K562 (cell line): ENCODE measurements around the gene GTPBP1. TPM values are rescaled to one million over a fixed set of nuclear protein-coding genes. Genes with fewer than 3 reads are reported as not detected.

Source experiments
- CREM ChIP-seq: IDR thresholded peaks from 2 replicates; pipeline ENCODE4 v1.6.1; 2014; ENCODE audit warnings: antibody characterized with exemption, low read depth
- GTF2E2 ChIP-seq: fragments of 200-800 bp; sonication (Bioruptor generic); IDR thresholded peaks from 2 replicates; pipeline ENCODE4 v1.6.1; 2016; ENCODE audit warnings: missing genetic modification characterization, missing compliant biosample characterization
- HDAC6 ChIP-seq: IDR thresholded peaks from 2 replicates; pipeline ENCODE4 v1.6.1; 2012; ENCODE audit warnings: low read depth, mild to moderate bottlenecking, control low read depth, inconsistent platforms, low read length, moderate library complexity
- KHSRP ChIP-seq: fragments of 450-650 bp; IDR thresholded peaks from 2 replicates; pipeline ENCODE4 v1.6.1; 2017
- PHB2 ChIP-seq: fragments of 450-650 bp; IDR thresholded peaks from 2 replicates; pipeline ENCODE4 v1.6.1; 2017; ENCODE audit warnings: low read depth
- SETDB1 ChIP-seq: IDR thresholded peaks from one replicate; pipeline ENCODE4 v1.6.1; 2012; ENCODE audit warnings: low read length, control low read depth, inconsistent platforms
- polyA plus RNA-seq, 8 experiments: library from polyadenylated mRNA; depleted of rRNA in 4 of 8; stranded (reverse) in 5 of 8; unstranded in 3 of 8; fragments of >200 nt; fragmentation: Nextera tagmentation in 2 of 8; fragmentation: Illumina TruSeq in 1 of 8; extraction: Ambion mirVana in 2 of 8; extraction: Trizol in 1 of 8; gene quantifications; 2 replicates each; pipeline versions ENCODE4 v1.2.1 to v1.2.3, GENCODE V29; 2011 to 2014; ENCODE audit warnings: inconsistent platforms in 1 of 8, missing spikeins in 1 of 8
- total RNA-seq, 7 experiments: library from RNA; depleted of rRNA in 6 of 7; stranded (reverse); fragments of >200 nt in 6 of 7; fragmentation: Illumina TruSeq in 2 of 7; extraction: Trizol in 2 of 7; gene quantifications; 2 replicates each; pipeline versions ENCODE4 v1.2.1 to v1.2.3, GENCODE V29; 2011 to 2021; ENCODE audit warnings: low replicate concordance in 1 of 7
- TF ChIP-seq, protein P1 (sequence below), 2 experiments: fragments of 450-650 bp; formaldehyde crosslinking in 1 of 2; IDR thresholded peaks; 2 replicates each; pipeline versions ENCODE4 v1.4.0 to v1.6.1; 2014 to 2020; ENCODE audit warnings: mild to moderate bottlenecking in 2 of 2, borderline replicate concordance in 1 of 2, low read depth in 1 of 2
- TF ChIP-seq, protein P2 (sequence below): sonication (generic); formaldehyde crosslinking; IDR thresholded peaks from 2 replicates; pipeline ENCODE4 v1.4.0; 2020; ENCODE audit warnings: mild to moderate bottlenecking, missing genetic modification reagents
- TF ChIP-seq, protein P3 (sequence below): fragments of 450-650 bp; IDR thresholded peaks from 2 replicates; pipeline ENCODE4 v1.6.1; 2018; ENCODE audit warnings: mild to moderate bottlenecking, low read depth; ENCODE audit not compliant: partially characterized antibody
- TF ChIP-seq, protein P4 (sequence below), 2 experiments: IDR thresholded peaks; 2 replicates each; pipeline ENCODE4 v1.6.1; 2012; ENCODE audit warnings: improper control_type of control experiment in 2 of 2, low read depth in 2 of 2, low read length in 2 of 2, borderline replicate concordance in 1 of 2

GTPBP1 gene
- total and polyA plus RNA-seq, 9 of the 15 experiments (the other 6 are each of a cell fraction or from before 2014, with no cell fraction given) = 0.83 to 53.2 (median 23.3) TPM

DNA sequence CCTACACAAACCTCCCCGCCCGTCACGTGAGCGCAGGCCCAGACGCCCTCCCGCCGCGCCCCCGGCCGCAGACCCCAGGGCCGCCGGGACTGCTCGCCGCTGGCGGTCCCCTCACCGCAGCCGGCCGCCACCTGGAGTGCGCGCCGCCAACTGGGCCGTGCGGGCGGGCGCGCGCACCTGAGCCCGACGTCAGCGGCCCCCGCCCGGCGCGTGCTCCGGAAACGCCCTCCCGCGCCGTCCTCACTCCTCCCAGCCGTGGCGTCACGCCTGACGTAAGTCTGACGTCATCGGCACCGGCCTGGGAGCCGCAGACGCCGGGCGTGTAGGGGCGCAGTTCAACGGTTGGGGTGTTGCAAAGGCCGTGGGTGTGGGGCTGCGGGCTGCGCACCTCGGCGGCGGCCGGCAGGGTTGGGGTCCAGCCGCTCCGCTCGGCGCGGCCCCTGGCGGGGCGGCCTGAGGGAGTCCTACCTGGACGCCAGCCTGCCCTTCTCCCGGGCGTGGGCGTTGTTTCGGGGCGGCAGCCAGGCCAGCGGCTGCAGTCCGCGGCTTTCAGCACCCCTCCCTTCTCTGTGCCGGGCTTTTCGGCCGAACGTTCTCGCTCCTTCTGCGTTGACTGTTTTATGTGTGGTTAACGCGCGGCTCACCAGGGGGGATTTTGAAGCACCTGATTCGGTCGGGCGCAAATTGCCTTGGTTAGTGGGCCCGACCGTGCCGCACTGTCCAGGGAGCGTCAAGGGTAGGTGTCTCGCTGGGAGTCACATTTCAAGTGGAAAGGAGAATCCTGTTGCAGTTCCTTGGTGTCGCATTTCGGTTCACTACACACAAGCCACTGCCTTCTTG is 4.7 kb upstream of the GTPBP1 start, which contains the start of gene JOSD1 (continued):
- TF ChIP-seq, protein P1, sequence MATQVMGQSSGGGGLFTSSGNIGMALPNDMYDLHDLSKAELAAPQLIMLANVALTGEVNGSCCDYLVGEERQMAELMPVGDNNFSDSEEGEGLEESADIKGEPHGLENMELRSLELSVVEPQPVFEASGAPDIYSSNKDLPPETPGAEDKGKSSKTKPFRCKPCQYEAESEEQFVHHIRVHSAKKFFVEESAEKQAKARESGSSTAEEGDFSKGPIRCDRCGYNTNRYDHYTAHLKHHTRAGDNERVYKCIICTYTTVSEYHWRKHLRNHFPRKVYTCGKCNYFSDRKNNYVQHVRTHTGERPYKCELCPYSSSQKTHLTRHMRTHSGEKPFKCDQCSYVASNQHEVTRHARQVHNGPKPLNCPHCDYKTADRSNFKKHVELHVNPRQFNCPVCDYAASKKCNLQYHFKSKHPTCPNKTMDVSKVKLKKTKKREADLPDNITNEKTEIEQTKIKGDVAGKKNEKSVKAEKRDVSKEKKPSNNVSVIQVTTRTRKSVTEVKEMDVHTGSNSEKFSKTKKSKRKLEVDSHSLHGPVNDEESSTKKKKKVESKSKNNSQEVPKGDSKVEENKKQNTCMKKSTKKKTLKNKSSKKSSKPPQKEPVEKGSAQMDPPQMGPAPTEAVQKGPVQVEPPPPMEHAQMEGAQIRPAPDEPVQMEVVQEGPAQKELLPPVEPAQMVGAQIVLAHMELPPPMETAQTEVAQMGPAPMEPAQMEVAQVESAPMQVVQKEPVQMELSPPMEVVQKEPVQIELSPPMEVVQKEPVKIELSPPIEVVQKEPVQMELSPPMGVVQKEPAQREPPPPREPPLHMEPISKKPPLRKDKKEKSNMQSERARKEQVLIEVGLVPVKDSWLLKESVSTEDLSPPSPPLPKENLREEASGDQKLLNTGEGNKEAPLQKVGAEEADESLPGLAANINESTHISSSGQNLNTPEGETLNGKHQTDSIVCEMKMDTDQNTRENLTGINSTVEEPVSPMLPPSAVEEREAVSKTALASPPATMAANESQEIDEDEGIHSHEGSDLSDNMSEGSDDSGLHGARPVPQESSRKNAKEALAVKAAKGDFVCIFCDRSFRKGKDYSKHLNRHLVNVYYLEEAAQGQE (IDR thresholded peaks at IDR 0.05; ENCODE audit: borderline replicate concordance) = no peak
- TF ChIP-seq, protein P1 (CRISPR knock-in tag; IDR thresholded peaks at IDR 0.05; ENCODE audit: low read depth) = peak; percentile 23; the same call in 1 of the 2 replicates
- TF ChIP-seq PHB2 = no peak
- no peak for TF ChIP-seq SETDB1
- TF ChIP-seq CREM = peak; percentile 99
- TF ChIP-seq, protein P2, sequence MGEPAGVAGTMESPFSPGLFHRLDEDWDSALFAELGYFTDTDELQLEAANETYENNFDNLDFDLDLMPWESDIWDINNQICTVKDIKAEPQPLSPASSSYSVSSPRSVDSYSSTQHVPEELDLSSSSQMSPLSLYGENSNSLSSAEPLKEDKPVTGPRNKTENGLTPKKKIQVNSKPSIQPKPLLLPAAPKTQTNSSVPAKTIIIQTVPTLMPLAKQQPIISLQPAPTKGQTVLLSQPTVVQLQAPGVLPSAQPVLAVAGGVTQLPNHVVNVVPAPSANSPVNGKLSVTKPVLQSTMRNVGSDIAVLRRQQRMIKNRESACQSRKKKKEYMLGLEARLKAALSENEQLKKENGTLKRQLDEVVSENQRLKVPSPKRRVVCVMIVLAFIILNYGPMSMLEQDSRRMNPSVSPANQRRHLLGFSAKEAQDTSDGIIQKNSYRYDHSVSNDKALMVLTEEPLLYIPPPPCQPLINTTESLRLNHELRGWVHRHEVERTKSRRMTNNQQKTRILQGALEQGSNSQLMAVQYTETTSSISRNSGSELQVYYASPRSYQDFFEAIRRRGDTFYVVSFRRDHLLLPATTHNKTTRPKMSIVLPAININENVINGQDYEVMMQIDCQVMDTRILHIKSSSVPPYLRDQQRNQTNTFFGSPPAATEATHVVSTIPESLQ (CRISPR knock-in tag) = no peak
- peak; percentile 90 for TF ChIP-seq KHSRP
- peak; percentile 50; the same call in 1 of the 2 replicates for TF ChIP-seq GTF2E2 (tag)
- no peak for TF ChIP-seq HDAC6
- TF ChIP-seq, protein P3, sequence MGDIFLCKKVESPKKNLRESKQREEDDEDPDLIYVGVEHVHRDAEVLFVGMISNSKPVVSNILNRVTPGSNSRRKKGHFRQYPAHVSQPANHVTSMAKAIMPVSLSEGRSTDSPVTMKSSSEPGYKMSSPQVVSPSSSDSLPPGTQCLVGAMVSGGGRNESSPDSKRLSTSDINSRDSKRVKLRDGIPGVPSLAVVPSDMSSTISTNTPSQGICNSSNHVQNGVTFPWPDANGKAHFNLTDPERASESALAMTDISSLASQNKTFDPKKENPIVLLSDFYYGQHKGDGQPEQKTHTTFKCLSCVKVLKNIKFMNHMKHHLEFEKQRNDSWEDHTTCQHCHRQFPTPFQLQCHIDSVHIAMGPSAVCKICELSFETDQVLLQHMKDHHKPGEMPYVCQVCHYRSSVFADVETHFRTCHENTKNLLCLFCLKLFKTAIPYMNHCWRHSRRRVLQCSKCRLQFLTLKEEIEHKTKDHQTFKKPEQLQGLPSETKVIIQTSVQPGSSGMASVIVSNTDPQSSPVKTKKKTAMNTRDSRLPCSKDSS = no peak
- TF ChIP-seq, protein P4, sequence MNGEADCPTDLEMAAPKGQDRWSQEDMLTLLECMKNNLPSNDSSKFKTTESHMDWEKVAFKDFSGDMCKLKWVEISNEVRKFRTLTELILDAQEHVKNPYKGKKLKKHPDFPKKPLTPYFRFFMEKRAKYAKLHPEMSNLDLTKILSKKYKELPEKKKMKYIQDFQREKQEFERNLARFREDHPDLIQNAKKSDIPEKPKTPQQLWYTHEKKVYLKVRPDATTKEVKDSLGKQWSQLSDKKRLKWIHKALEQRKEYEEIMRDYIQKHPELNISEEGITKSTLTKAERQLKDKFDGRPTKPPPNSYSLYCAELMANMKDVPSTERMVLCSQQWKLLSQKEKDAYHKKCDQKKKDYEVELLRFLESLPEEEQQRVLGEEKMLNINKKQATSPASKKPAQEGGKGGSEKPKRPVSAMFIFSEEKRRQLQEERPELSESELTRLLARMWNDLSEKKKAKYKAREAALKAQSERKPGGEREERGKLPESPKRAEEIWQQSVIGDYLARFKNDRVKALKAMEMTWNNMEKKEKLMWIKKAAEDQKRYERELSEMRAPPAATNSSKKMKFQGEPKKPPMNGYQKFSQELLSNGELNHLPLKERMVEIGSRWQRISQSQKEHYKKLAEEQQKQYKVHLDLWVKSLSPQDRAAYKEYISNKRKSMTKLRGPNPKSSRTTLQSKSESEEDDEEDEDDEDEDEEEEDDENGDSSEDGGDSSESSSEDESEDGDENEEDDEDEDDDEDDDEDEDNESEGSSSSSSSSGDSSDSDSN (IDR thresholded peaks at IDR 0.05; ENCODE audit: borderline replicate concordance in 1 of 2, low read depth in 2 of 2, low read length in 2 of 2) = 0 out of 4 replicates have a peak, but pooled peaks of 1 of the 2 experiments have one; percentile 37
